CMK (cell line): ENCODE results near the gene FBL.

Source experiments
- DNase-seq: peaks from one replicate; pipeline ENCODE4 v3.0.0-alpha.2; 2010; ENCODE audit warnings: low read depth

The FBL gene

GRCh38 chr19:39788244-39788643 lies 57.9 kb downstream of the FBL start:
- no peak for DNase-seq
